ENCODE measurements around the gene SLC25A43.

DNA sequence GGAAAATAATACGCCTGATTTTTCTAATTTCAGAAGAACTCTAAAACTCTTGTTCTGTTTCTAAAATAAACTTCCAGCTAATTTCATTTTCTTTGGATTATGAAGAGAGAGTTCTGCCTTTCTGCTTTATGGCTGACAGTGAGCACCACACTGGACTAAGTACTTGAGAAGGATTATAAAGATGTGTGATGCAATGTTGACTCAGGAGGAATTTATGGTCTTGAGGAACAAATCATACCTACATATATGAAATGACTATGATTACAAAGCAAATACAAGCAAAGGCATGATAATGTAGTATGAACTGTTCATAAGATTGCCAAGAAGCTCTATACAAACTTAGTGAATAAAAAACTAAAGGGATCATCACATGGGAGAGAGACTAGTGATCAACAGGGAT, 56.1 kb downstream of the SLC25A43 start:
- no peak for TF ChIP-seq POLR2A (IDR thresholded peaks at IDR 0.05)
- no peak for TF ChIP-seq CTCF (IDR thresholded peaks at IDR 0.05)
